ENCODE data around the gene NKPD1. TPM values are rescaled to one million over a fixed set of nuclear protein-coding genes. Genes with fewer than 3 reads are reported as not detected.

NKPD1 gene
- total RNA-seq, 4 donors from 2014 or later = 0.16 to 0.39 TPM; not detected in 2

GRCh38 chr19:45179072-45179891, 18.5 kb upstream of the NKPD1 start:
- peak overlapping the region; percentile 76 to 96 (median 90) for H3K27ac ChIP-seq
- H3K9me3 ChIP-seq = no peaks in the 10 kb centered on the region
- peaks cover 0 to 11% of the 10 kb centered on the region in 2 donors for H3K36me3 ChIP-seq
- H3K4me3 ChIP-seq = peak overlapping the region; percentile 63 to 85
- ATAC-seq = no peak
- H3K4me1 ChIP-seq = peaks cover 0 to 41% (median 24%) of the 10 kb centered on the region in 3 donors
- TF ChIP-seq CTCF (IDR thresholded peaks at IDR 0.05) (no peak), POLR2A (IDR thresholded peaks at IDR 0.05) (no peak), EP300 (IDR thresholded peaks at IDR 0.05) (no peak), POLR2AphosphoS5 (IDR thresholded peaks at IDR 0.05) (no peak)
- H3K27me3 ChIP-seq = no peaks in the 10 kb centered on the region
- 0% methylated on average over 11 of the region's 97 CpGs; no CpG with 5 or more reads in 1 of the 2 donors for WGBS, 2 donors (ENCODE audit: low coverage in 1 of 2)

GRCh38 chr19:45178262-45179071, 17.7 kb upstream of the NKPD1 start, which contains the start of gene BLOC1S3:
Gene BLOC1S3, plus strand, starts transcription at chr19:45178784. Its CDS starts 513 bp downstream, at chr19:45179297.
- Histone ChIP-seq H3K4me3 (peak within 1 kb of the TSS; percentile 63 to 98), H3K36me3 (peaks cover 0 to 11% of the 10 kb centered on the region in 2 donors), H3K4me1 (peaks cover 0 to 41% (median 24%) of the 10 kb centered on the region in 3 donors), H3K27ac (peak within 1 kb of the TSS; percentile 90 to 96 (median 95)), H3K27me3 (no peaks in the 10 kb centered on the region), H3K9me3 (no peaks in the 10 kb centered on the region)
- peak; percentile 96 for ATAC-seq
- TF ChIP-seq CTCF (IDR thresholded peaks at IDR 0.05) (peak in 2 of 4 experiments; percentile 8 to 44), POLR2A (IDR thresholded peaks at IDR 0.05) (peak; percentile 74 to 77), POLR2AphosphoS5 (IDR thresholded peaks at IDR 0.05) (peak; percentile 88), EP300 (IDR thresholded peaks at IDR 0.05) (no peak)
- WGBS, 2 donors (ENCODE audit: low coverage in 1 of 2) = 0 to 4% methylated on average over 5 of the region's 51 CpGs

GRCh38 chr19:45177817-45178261, 17.1 kb upstream of the NKPD1 start, which contains the start of gene TRAPPC6A:
Gene TRAPPC6A, minus strand, starts transcription at chr19:45178237. Its CDS starts 19 bp downstream, at chr19:45178218.
- Histone ChIP-seq H3K27me3 (no peaks in the 10 kb centered on the region), H3K4me3 (peak within 1 kb of the TSS; percentile 63 to 98), H3K27ac (peak within 1 kb of the TSS; percentile 90 to 96 (median 95)), H3K4me1 (peaks cover 0 to 41% (median 24%) of the 10 kb centered on the region in 3 donors), H3K9me3 (no peaks in the 10 kb centered on the region), H3K36me3 (peaks cover 0 to 11% of the 10 kb centered on the region in 2 donors)
- 0 to 2% methylated on average over 13 to 14 of the region's 36 CpGs for WGBS, 2 donors (ENCODE audit: low coverage in 1 of 2)
- ATAC-seq = peak; percentile 0
- TF ChIP-seq EP300 (IDR thresholded peaks at IDR 0.05) = no peak
- peak; percentile 68 for TF ChIP-seq POLR2AphosphoS5 (IDR thresholded peaks at IDR 0.05)
- TF ChIP-seq POLR2A (IDR thresholded peaks at IDR 0.05) = peak; percentile 61 to 64

- 70 to 73% methylated on average over 6 to 9 of the region's 10 CpGs for WGBS, 2 donors (ENCODE audit: low coverage in 1 of 2)
- Histone ChIP-seq H3K36me3 (no peaks in the 10 kb centered on the region), H3K27ac (no peak overlapping the region), H3K4me1 (peaks cover 0 to 36% (median 17%) of the 10 kb centered on the region in 3 donors), H3K27me3 (no peaks in the 10 kb centered on the region), H3K4me3 (no peak overlapping the region), H3K9me3 (no peaks in the 10 kb centered on the region)
- TF ChIP-seq CTCF (IDR thresholded peaks at IDR 0.05) = no peak
- TF ChIP-seq POLR2A (IDR thresholded peaks at IDR 0.05) = no peak
- no peak for TF ChIP-seq POLR2AphosphoS5 (IDR thresholded peaks at IDR 0.05)
- TF ChIP-seq EP300 (IDR thresholded peaks at IDR 0.05) = no peak
- ATAC-seq = no peak
These were observed 14.9 kb upstream of the NKPD1 start for GRCh38 chr19:45175515-45176345.
